GM18867 (cell line): Measurements from ENCODE around the gene CYB5D1.
A peak's percentile ranks its signal among the peaks of the same experiment; 100 is the strongest.
"Not testable (repeated sequence)": the region's sequence is repeated elsewhere in the genome, so short reads cannot be mapped to it uniquely, and the experiment has no call there.

Experiments used
- ATAC-seq: cut with Tn5 transposase; IDR thresholded peaks from one replicate; pipeline ENCODE4 v1.9.1; 2021; ENCODE audit warnings: mild to moderate bottlenecking, moderate library complexity; ENCODE audit not compliant: unreplicated experiment

The CYB5D1 gene

GRCh38 chr17:7854851-7855659, 2.7 kb upstream of the CYB5D1 start, which contains the start of gene TMEM88:
TMEM88 (plus strand) TSS chr17:7855066; CDS start chr17:7855075, 9 bp downstream.
- ATAC-seq = no peak

- no peak for ATAC-seq
These were observed 2.2 kb upstream of the CYB5D1 start for GRCh38 chr17:7855660-7856010.

GRCh38 chr17:7856011-7856810, 1.6 kb upstream of the CYB5D1 start:
- no peak for ATAC-seq

- ATAC-seq = peak; percentile 68
These were observed 741 bp upstream of the CYB5D1 start, which contains the start of gene NAA38 for GRCh38 chr17:7856811-7857712. NAA38 (minus strand) TSS chr17:7857559; CDS start chr17:7857463, 96 bp downstream.

- no peak for ATAC-seq
These were observed 663 bp downstream of the CYB5D1 start for GRCh38 chr17:7858522-7858810.

GRCh38 chr17:7859028-7859427, 1.2 kb downstream of the CYB5D1 start:
- ATAC-seq = no peak

GRCh38 chr17:7862692-7863437, 5.1 kb downstream of the CYB5D1 start:
- no peak for ATAC-seq

GRCh38 chr17:7864384-7864783, 6.6 kb downstream of the CYB5D1 start:
- not testable (repeated sequence) for ATAC-seq

- ATAC-seq = no peak
These were observed 7.3 kb downstream of the CYB5D1 start for GRCh38 chr17:7864995-7865650.

- no peak for ATAC-seq
These were observed 10.1 kb downstream of the CYB5D1 start for GRCh38 chr17:7867881-7868329.

GRCh38 chr17:7873051-7873450, 15.2 kb downstream of the CYB5D1 start:
- no peak for ATAC-seq

- ATAC-seq = no peak
These were observed 18.1 kb downstream of the CYB5D1 start for GRCh38 chr17:7875804-7876370.

GRCh38 chr17:7878234-7878633, 20.4 kb downstream of the CYB5D1 start:
- no peak for ATAC-seq

- ATAC-seq = no peak
These were observed 22.5 kb downstream of the CYB5D1 start for GRCh38 chr17:7880076-7880868.

- no peak for ATAC-seq
These were observed 23.7 kb downstream of the CYB5D1 start for GRCh38 chr17:7881276-7882054.

GRCh38 chr17:7882068-7882467, 24.3 kb downstream of the CYB5D1 start:
- no peak for ATAC-seq

GRCh38 chr17:7882629-7883028, 24.8 kb downstream of the CYB5D1 start:
- ATAC-seq = no peak
